ENCODE data around the gene ELMO1.

GRCh38 chr7:37153376-37153775 is 295.3 kb downstream of the ELMO1 start:
- TF ChIP-seq CTCF (IDR thresholded peaks at IDR 0.05) (no peak), POLR2A (IDR thresholded peaks at IDR 0.05) (no peak)

Measured in lower leg skin (tissue), 3 donors.